ENCODE measurements around the gene CNST.

CNST gene

GRCh38 chr1:246661451-246661850 is 95.2 kb downstream of the CNST start:
- no peak overlapping the region for H3K4me3 ChIP-seq (replicated peaks in 1 of 2; ENCODE audit: low read depth in 2 of 2, low read length in 2 of 2)
- no peak for TF ChIP-seq CTCF (IDR thresholded peaks at IDR 0.05; ENCODE audit: low read depth, low read length)
- DNase-seq (ENCODE audit: low read depth in 2 of 2) = no peak

GRCh38 chr1:246667773-246668172 is 101.5 kb downstream of the CNST start:
- DNase-seq (ENCODE audit: low read depth in 2 of 2) = no peak
- H3K4me3 ChIP-seq (replicated peaks in 1 of 2; ENCODE audit: low read depth in 2 of 2, low read length in 2 of 2) = no peak overlapping the region
- no peak for TF ChIP-seq CTCF (IDR thresholded peaks at IDR 0.05; ENCODE audit: low read depth, low read length)

DNA sequence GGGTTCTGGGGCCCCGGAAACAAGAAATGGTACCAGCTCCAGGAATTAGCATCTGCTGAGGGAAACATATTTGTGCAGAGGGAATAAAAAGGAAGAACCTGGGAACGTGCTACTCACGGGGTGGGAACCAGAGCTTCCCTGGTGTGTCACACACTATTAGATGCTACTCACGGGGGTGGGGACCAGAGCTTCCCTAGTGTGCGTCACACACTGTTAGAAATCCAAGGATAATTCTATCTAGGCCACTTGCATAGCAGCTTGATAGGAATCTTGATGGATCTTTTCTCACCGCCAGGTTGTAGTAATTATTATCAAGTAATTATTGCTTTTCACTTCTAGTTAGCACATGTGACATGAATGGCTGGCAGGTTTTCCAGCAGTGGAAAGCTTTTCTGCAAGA is 103.4 kb downstream of the CNST start:
- H3K4me3 ChIP-seq (replicated peaks in 1 of 2; ENCODE audit: low read depth in 2 of 2, low read length in 2 of 2) = no peak overlapping the region
- DNase-seq (ENCODE audit: low read depth in 2 of 2) = no peak
- no peak for TF ChIP-seq CTCF (IDR thresholded peaks at IDR 0.05; ENCODE audit: low read depth, low read length)

- H3K4me3 ChIP-seq (replicated peaks in 1 of 2; ENCODE audit: low read depth in 2 of 2, low read length in 2 of 2) = no peak overlapping the region
- TF ChIP-seq CTCF (IDR thresholded peaks at IDR 0.05; ENCODE audit: low read depth, low read length) = no peak
- no peak for DNase-seq (ENCODE audit: low read depth in 2 of 2)
These were observed 107.8 kb downstream of the CNST start for GRCh38 chr1:246674049-246674448.

DNA sequence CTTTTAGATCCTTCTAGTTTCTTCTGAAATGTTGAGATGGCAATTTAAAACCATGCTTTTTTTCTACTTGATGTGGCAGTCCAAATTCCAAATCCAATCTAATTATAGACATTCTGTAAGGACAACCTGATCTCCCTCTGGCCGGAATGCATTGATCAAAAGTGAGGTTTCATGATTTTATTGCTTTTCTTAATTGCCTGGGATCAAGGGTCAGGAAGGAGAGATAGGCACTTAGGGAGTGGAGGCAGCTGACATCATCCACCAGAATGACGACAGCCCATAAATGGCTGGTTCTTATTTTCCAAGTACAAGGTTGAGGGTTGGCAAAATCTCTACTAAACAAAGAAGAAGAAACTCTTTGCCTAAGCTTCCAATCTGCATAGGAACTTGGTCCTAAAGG is 111.6 kb downstream of the CNST start:
- no peak overlapping the region for H3K4me3 ChIP-seq (replicated peaks in 1 of 2; ENCODE audit: low read depth in 2 of 2, low read length in 2 of 2)
- DNase-seq (ENCODE audit: low read depth in 2 of 2) = no peak
- TF ChIP-seq CTCF (IDR thresholded peaks at IDR 0.05; ENCODE audit: low read depth, low read length) = no peak

- H3K4me3 ChIP-seq (replicated peaks in 1 of 2; ENCODE audit: low read depth in 2 of 2, low read length in 2 of 2) = no peak overlapping the region
- TF ChIP-seq CTCF (IDR thresholded peaks at IDR 0.05; ENCODE audit: low read depth, low read length) = no peak
- DNase-seq (ENCODE audit: low read depth in 2 of 2) = peak; percentile 30 to 31
These were observed 112.8 kb downstream of the CNST start for GRCh38 chr1:246678816-246679793.
